Right atrium auricular region (tissue), 2 donors: ENCODE measurements around the gene ZC3HAV1. TPM values are rescaled to one million over a fixed set of nuclear protein-coding genes. Genes with fewer than 3 reads are reported as not detected.

ENCODE experiments used
- DNase-seq: peaks from one replicate; pipeline ENCODE4 v3.0.0-alpha.2; 2019; ENCODE audit warnings: low spot score
- H3K27ac ChIP-seq, 2 donors: fragments of 200-600 bp; sonication (generic); 1 replicate in 1 of 2; 2 replicates in 1 of 2; pipeline ENCODE4 v1.5.1; 2016 to 2019
- H3K27me3 ChIP-seq, 2 donors: fragments of 200-600 bp; sonication (generic); one replicate each; pipeline versions ENCODE4 v1.5.1 to v1.6.0; 2017 to 2019
- H3K36me3 ChIP-seq: fragments of 200-600 bp; sonication (generic); one replicate; pipeline ENCODE4 v1.5.1; 2016
- H3K4me1 ChIP-seq, 2 donors: fragments of 200-600 bp; sonication (generic); one replicate each; pipeline versions ENCODE4 v1.5.1 to v1.6.0; 2017 to 2019
- H3K4me3 ChIP-seq, 2 donors: fragments of 200-600 bp; sonication (generic); 1 replicate in 1 of 2; 2 replicates in 1 of 2; pipeline ENCODE4 v1.5.1; 2017 to 2019; ENCODE audit warnings: mild to moderate bottlenecking in 1 of 2, moderate library complexity in 1 of 2
- H3K9me3 ChIP-seq, 2 donors: fragments of 200-600 bp; sonication (generic); one replicate each; pipeline ENCODE4 v1.5.1; 2019
- CTCF ChIP-seq, 2 donors: fragments of 200-600 bp; sonication (generic); IDR thresholded peaks; one replicate each; pipeline ENCODE4 v1.5.1; 2019; ENCODE audit warnings: antibody characterized with exemption in 2 of 2
- total RNA-seq, 2 donors: library from RNA; depleted of rRNA; stranded (reverse); fragments of >200 nt; gene quantifications; one replicate each; pipeline ENCODE4 v1.1.0, GENCODE V29; 2016

Gene ZC3HAV1
- total RNA-seq, 2 donors from 2014 or later, result 8.0 to 15.2 TPM

- H3K36me3 ChIP-seq, result peaks cover 18% of the 10 kb centered on the region
- no peak overlapping the region for H3K27ac ChIP-seq
- peaks cover 0 to 12% of the 10 kb centered on the region in 2 donors for H3K4me1 ChIP-seq
- H3K27me3 ChIP-seq, result no peaks in the 10 kb centered on the region
- TF ChIP-seq CTCF (IDR thresholded peaks at IDR 0.05), result no peak
- no peak for DNase-seq
- no peak overlapping the region for H3K4me3 ChIP-seq
- no peaks in the 10 kb centered on the region for H3K9me3 ChIP-seq
Measured at GRCh38 chr7:139087212-139087611, 22.3 kb downstream of the ZC3HAV1 start.

- H3K4me1 ChIP-seq, result peaks cover 0 to 6% of the 10 kb centered on the region in 2 donors
- no peak for TF ChIP-seq CTCF (IDR thresholded peaks at IDR 0.05)
- no peaks in the 10 kb centered on the region for H3K27me3 ChIP-seq
- H3K4me3 ChIP-seq, result no peak overlapping the region
- H3K36me3 ChIP-seq, result peaks cover 20% of the 10 kb centered on the region
- no peak overlapping the region for H3K27ac ChIP-seq
- H3K9me3 ChIP-seq, result no peaks in the 10 kb centered on the region
- no peak for DNase-seq
Measured at GRCh38 chr7:139086454-139086853, 23.1 kb downstream of the ZC3HAV1 start.

GRCh38 chr7:139084709-139085108 is 24.8 kb downstream of the ZC3HAV1 start:
- Histone ChIP-seq H3K36me3 (peaks cover 37% of the 10 kb centered on the region), H3K4me3 (no peak overlapping the region), H3K4me1 (no peaks in the 10 kb centered on the region), H3K27me3 (no peaks in the 10 kb centered on the region), H3K27ac (no peak overlapping the region), H3K9me3 (no peaks in the 10 kb centered on the region)
- no peak for DNase-seq
- no peak for TF ChIP-seq CTCF (IDR thresholded peaks at IDR 0.05)

- Histone ChIP-seq H3K36me3 (peaks cover 51% of the 10 kb centered on the region), H3K27ac (no peak overlapping the region), H3K4me3 (no peak overlapping the region), H3K4me1 (no peaks in the 10 kb centered on the region), H3K27me3 (no peaks in the 10 kb centered on the region), H3K9me3 (no peaks in the 10 kb centered on the region)
- TF ChIP-seq CTCF (IDR thresholded peaks at IDR 0.05), result no peak
- DNase-seq, result no peak
Measured at GRCh38 chr7:139081584-139081983, 27.9 kb downstream of the ZC3HAV1 start.

- H3K27me3 ChIP-seq, result no peaks in the 10 kb centered on the region
- no peak overlapping the region for H3K4me3 ChIP-seq
- no peak for DNase-seq
- H3K27ac ChIP-seq, result no peak overlapping the region
- TF ChIP-seq CTCF (IDR thresholded peaks at IDR 0.05), result no peak
- H3K9me3 ChIP-seq, result no peaks in the 10 kb centered on the region
- H3K36me3 ChIP-seq, result peaks cover 51% of the 10 kb centered on the region
- H3K4me1 ChIP-seq, result no peaks in the 10 kb centered on the region
Measured at GRCh38 chr7:139080905-139081304, 28.6 kb downstream of the ZC3HAV1 start.

- H3K36me3 ChIP-seq, result peaks cover 51% of the 10 kb centered on the region
- DNase-seq, result no peak
- TF ChIP-seq CTCF (IDR thresholded peaks at IDR 0.05), result no peak
- no peaks in the 10 kb centered on the region for H3K27me3 ChIP-seq
- no peak overlapping the region for H3K27ac ChIP-seq
- no peaks in the 10 kb centered on the region for H3K4me1 ChIP-seq
- H3K9me3 ChIP-seq, result no peaks in the 10 kb centered on the region
- H3K4me3 ChIP-seq, result no peak overlapping the region
Measured at GRCh38 chr7:139079861-139080260, 29.7 kb downstream of the ZC3HAV1 start.
